ENCODE results near the gene CTNNA2. TPM values are rescaled to one million over a fixed set of nuclear protein-coding genes. Genes with fewer than 3 reads are reported as not detected.

CTNNA2 gene
- total and polyA plus RNA-seq, 12 donors = 0.09 to 0.57 (median 0.15) TPM; not detected in 9

GRCh38 chr2:79887747-79888374 lies 375.0 kb downstream of the CTNNA2 start:
- intact Hi-C loops (cut with DNase I) = no loop called here
- peak in 1 of 2 donors; percentile 17 for DNase-seq
- 33 to 36% methylated on average over 7 of the region's 7 CpGs for WGBS, 2 donors
- Histone ChIP-seq H3K36me3 (no peaks in the 10 kb centered on the region), H3K27ac (no peak overlapping the region), H3K4me3 (no peak overlapping the region), H3K9me3 (no peaks in the 10 kb centered on the region), H3K4me1 (no peaks in the 10 kb centered on the region), H3K27me3 (peaks cover 0 to 14% (median 0%) of the 10 kb centered on the region in 7 donors)
- ATAC-seq = peak in 1 of 8 donors; percentile 53
- TF ChIP-seq CTCF (IDR thresholded peaks at IDR 0.05) = peak; percentile 42 to 74 (median 59)

GRCh38 chr2:79892123-79892522 lies 379.3 kb downstream of the CTNNA2 start:
- ATAC-seq (no peak), DNase-seq (no peak)
- Histone ChIP-seq H3K4me3 (no peak overlapping the region), H3K27ac (no peak overlapping the region), H3K27me3 (peaks cover 0 to 21% (median 0%) of the 10 kb centered on the region in 7 donors), H3K36me3 (no peaks in the 10 kb centered on the region), H3K9me3 (no peaks in the 10 kb centered on the region), H3K4me1 (no peaks in the 10 kb centered on the region)
- intact Hi-C loops (cut with DNase I) = no loop called here
- 81 to 87% methylated on average over 2 of the region's 2 CpGs for WGBS, 2 donors
- TF ChIP-seq CTCF (IDR thresholded peaks at IDR 0.05) = no peak

GRCh38 chr2:79899196-79899595 lies 386.3 kb downstream of the CTNNA2 start:
- Histone ChIP-seq H3K27ac (no peak overlapping the region), H3K36me3 (no peaks in the 10 kb centered on the region), H3K4me1 (no peaks in the 10 kb centered on the region), H3K4me3 (no peak overlapping the region), H3K9me3 (no peaks in the 10 kb centered on the region), H3K27me3 (peaks cover 0 to 6% (median 0%) of the 10 kb centered on the region in 7 donors)
- TF ChIP-seq CTCF (IDR thresholded peaks at IDR 0.05) = no peak
- no peak for DNase-seq
- intact Hi-C loops (cut with DNase I) = no loop called here
- ATAC-seq = no peak
- WGBS, 2 donors = 76 to 81% methylated on average over 4 of the region's 4 CpGs

- no peak for DNase-seq
- ATAC-seq = no peak
- intact Hi-C loops (cut with DNase I) = no loop called here
- no peak overlapping the region for H3K4me3 ChIP-seq
- no peak for TF ChIP-seq CTCF (IDR thresholded peaks at IDR 0.05)
- no peak overlapping the region for H3K27ac ChIP-seq
- peaks cover 0 to under 1% (median 0%) of the 10 kb centered on the region in 7 donors for H3K27me3 ChIP-seq
- no peaks in the 10 kb centered on the region for H3K36me3 ChIP-seq
- H3K9me3 ChIP-seq = no peaks in the 10 kb centered on the region
- H3K4me1 ChIP-seq = no peaks in the 10 kb centered on the region
Observed at GRCh38 chr2:79901161-79901560, 388.3 kb downstream of the CTNNA2 start.

All from heart right ventricle (tissue), 16 donors.